Activated T-cell treated with anti-CD3 and anti-CD28 coated beads, Interleukin-2, amount 50 U/mL, for 24 hours (primary cell): Measurements from ENCODE around the gene PHLPP1.

Experiments used
- DNase-seq: peaks from one replicate; pipeline ENCODE4 v3.0.0-alpha.2; 2020
- H3K27ac Mint-ChIP-seq: 2 replicates; pipeline ENCODE4 v1.8.0; 2020; ENCODE audit warnings: mild to moderate bottlenecking, mixed read lengths
- H3K27me3 Mint-ChIP-seq: 2 replicates; pipeline ENCODE4 v1.8.0; 2020; ENCODE audit warnings: mixed read lengths
- H3K36me3 Mint-ChIP-seq: 2 replicates; pipeline ENCODE4 v1.8.0; 2020; ENCODE audit warnings: low read depth, mixed read lengths
- H3K4me1 Mint-ChIP-seq: 2 replicates; pipeline ENCODE4 v1.8.0; 2020; ENCODE audit warnings: low read depth, mixed read lengths
- H3K4me3 Mint-ChIP-seq: 2 replicates; pipeline ENCODE4 v1.8.0; 2020; ENCODE audit warnings: mild to moderate bottlenecking, moderate library complexity, mixed read lengths
- H3K9me3 Mint-ChIP-seq: 2 replicates; pipeline ENCODE4 v1.8.0; 2020; ENCODE audit warnings: mixed read lengths

The PHLPP1 gene

GRCh38 chr18:62957885-62958472, 242.6 kb downstream of the PHLPP1 start:
- no peaks in the 10 kb centered on the region for H3K27me3 Mint-ChIP-seq
- peaks cover 9% of the 10 kb centered on the region for H3K4me1 Mint-ChIP-seq
- no peaks in the 10 kb centered on the region for H3K9me3 Mint-ChIP-seq
- peaks cover 1% of the 10 kb centered on the region for H3K36me3 Mint-ChIP-seq
- no peak overlapping the region for H3K27ac Mint-ChIP-seq
- no peak overlapping the region for H3K4me3 Mint-ChIP-seq
- DNase-seq: peak; percentile 52

- Mint-ChIP-seq H3K27me3 (no peaks in the 10 kb centered on the region), H3K36me3 (peaks cover 1% of the 10 kb centered on the region), H3K27ac (no peak overlapping the region), H3K9me3 (no peaks in the 10 kb centered on the region), H3K4me1 (no peaks in the 10 kb centered on the region), H3K4me3 (no peak overlapping the region)
- no peak for DNase-seq
Observed at GRCh38 chr18:62959481-62959880, 244.1 kb downstream of the PHLPP1 start.

GRCh38 chr18:62963507-62963906, 248.2 kb downstream of the PHLPP1 start:
- no peak for DNase-seq
- H3K9me3 Mint-ChIP-seq: no peaks in the 10 kb centered on the region
- no peak overlapping the region for H3K4me3 Mint-ChIP-seq
- no peak overlapping the region for H3K27ac Mint-ChIP-seq
- H3K4me1 Mint-ChIP-seq: no peaks in the 10 kb centered on the region
- H3K27me3 Mint-ChIP-seq: no peaks in the 10 kb centered on the region
- H3K36me3 Mint-ChIP-seq: peaks cover 4% of the 10 kb centered on the region

GRCh38 chr18:62964432-62964831, 249.1 kb downstream of the PHLPP1 start:
- no peaks in the 10 kb centered on the region for H3K4me1 Mint-ChIP-seq

GRCh38 chr18:62967089-62967488, 251.7 kb downstream of the PHLPP1 start:
- DNase-seq: no peak
- H3K4me1 Mint-ChIP-seq: no peaks in the 10 kb centered on the region
- H3K36me3 Mint-ChIP-seq: peaks cover 3% of the 10 kb centered on the region
- H3K9me3 Mint-ChIP-seq: no peaks in the 10 kb centered on the region
- no peak overlapping the region for H3K4me3 Mint-ChIP-seq
- no peaks in the 10 kb centered on the region for H3K27me3 Mint-ChIP-seq
- H3K27ac Mint-ChIP-seq: no peak overlapping the region

More at GRCh38 chr18:62964432-62964831, 249.1 kb downstream of the PHLPP1 start:
- DNase-seq: no peak
- Mint-ChIP-seq H3K9me3 (no peaks in the 10 kb centered on the region), H3K4me3 (no peak overlapping the region), H3K36me3 (peaks cover 3% of the 10 kb centered on the region), H3K27me3 (no peaks in the 10 kb centered on the region), H3K27ac (no peak overlapping the region)

- peaks cover 7% of the 10 kb centered on the region for H3K36me3 Mint-ChIP-seq
- no peak overlapping the region for H3K27ac Mint-ChIP-seq
- no peaks in the 10 kb centered on the region for H3K27me3 Mint-ChIP-seq
- H3K9me3 Mint-ChIP-seq: no peaks in the 10 kb centered on the region
- no peaks in the 10 kb centered on the region for H3K4me1 Mint-ChIP-seq
- no peak for DNase-seq
- no peak overlapping the region for H3K4me3 Mint-ChIP-seq
Observed at GRCh38 chr18:62973689-62974088, 258.3 kb downstream of the PHLPP1 start.

- H3K4me3 Mint-ChIP-seq: no peak overlapping the region
- H3K27me3 Mint-ChIP-seq: no peaks in the 10 kb centered on the region
- H3K9me3 Mint-ChIP-seq: no peaks in the 10 kb centered on the region
- no peak for DNase-seq
- H3K4me1 Mint-ChIP-seq: no peaks in the 10 kb centered on the region
- no peak overlapping the region for H3K27ac Mint-ChIP-seq
- H3K36me3 Mint-ChIP-seq: peaks cover 14% of the 10 kb centered on the region
Observed at GRCh38 chr18:62974388-62974787, 259.0 kb downstream of the PHLPP1 start.

- Mint-ChIP-seq H3K9me3 (no peaks in the 10 kb centered on the region), H3K27ac (no peak overlapping the region), H3K4me1 (no peaks in the 10 kb centered on the region), H3K4me3 (no peak overlapping the region), H3K36me3 (peaks cover 17% of the 10 kb centered on the region), H3K27me3 (no peaks in the 10 kb centered on the region)
- no peak for DNase-seq
Observed at GRCh38 chr18:62974928-62975675, 259.8 kb downstream of the PHLPP1 start.

GRCh38 chr18:62975785-62976184, 260.4 kb downstream of the PHLPP1 start:
- no peak overlapping the region for H3K27ac Mint-ChIP-seq
- H3K4me3 Mint-ChIP-seq: no peak overlapping the region
- H3K4me1 Mint-ChIP-seq: no peaks in the 10 kb centered on the region
- no peak for DNase-seq
- H3K36me3 Mint-ChIP-seq: peaks cover 17% of the 10 kb centered on the region
- no peaks in the 10 kb centered on the region for H3K9me3 Mint-ChIP-seq
- H3K27me3 Mint-ChIP-seq: no peaks in the 10 kb centered on the region

- Mint-ChIP-seq H3K36me3 (peaks cover 17% of the 10 kb centered on the region), H3K9me3 (no peaks in the 10 kb centered on the region), H3K27me3 (no peaks in the 10 kb centered on the region), H3K27ac (no peak overlapping the region), H3K4me1 (no peaks in the 10 kb centered on the region), H3K4me3 (no peak overlapping the region)
- DNase-seq: no peak
Observed at GRCh38 chr18:62976227-62976626, 260.9 kb downstream of the PHLPP1 start.

GRCh38 chr18:62977512-62977911, 262.2 kb downstream of the PHLPP1 start:
- H3K27ac Mint-ChIP-seq: no peak overlapping the region
- H3K4me3 Mint-ChIP-seq: no peak overlapping the region
- DNase-seq: no peak
- no peaks in the 10 kb centered on the region for H3K9me3 Mint-ChIP-seq
- H3K36me3 Mint-ChIP-seq: peaks cover 17% of the 10 kb centered on the region
- H3K4me1 Mint-ChIP-seq: peaks cover 3% of the 10 kb centered on the region
- no peaks in the 10 kb centered on the region for H3K27me3 Mint-ChIP-seq

GRCh38 chr18:62978251-62979049, 263.1 kb downstream of the PHLPP1 start:
- Mint-ChIP-seq H3K4me1 (peaks cover 6% of the 10 kb centered on the region), H3K27ac (no peak overlapping the region), H3K36me3 (peaks cover 15% of the 10 kb centered on the region), H3K9me3 (no peaks in the 10 kb centered on the region), H3K27me3 (no peaks in the 10 kb centered on the region), H3K4me3 (no peak overlapping the region)
- DNase-seq: no peak

- Mint-ChIP-seq H3K4me1 (peaks cover 6% of the 10 kb centered on the region), H3K9me3 (no peaks in the 10 kb centered on the region), H3K36me3 (peaks cover 15% of the 10 kb centered on the region), H3K4me3 (no peak overlapping the region), H3K27me3 (no peaks in the 10 kb centered on the region), H3K27ac (no peak overlapping the region)
- no peak for DNase-seq
Observed at GRCh38 chr18:62979176-62979575, 263.8 kb downstream of the PHLPP1 start.

GRCh38 chr18:62979900-62980299, 264.6 kb downstream of the PHLPP1 start:
- Mint-ChIP-seq H3K36me3 (peaks cover 15% of the 10 kb centered on the region), H3K27ac (no peak overlapping the region), H3K4me1 (peaks cover 6% of the 10 kb centered on the region), H3K9me3 (no peaks in the 10 kb centered on the region), H3K4me3 (no peak overlapping the region), H3K27me3 (no peaks in the 10 kb centered on the region)
- no peak for DNase-seq

- peaks cover 6% of the 10 kb centered on the region for H3K4me1 Mint-ChIP-seq
- no peak overlapping the region for H3K4me3 Mint-ChIP-seq
- no peak for DNase-seq
- H3K27ac Mint-ChIP-seq: no peak overlapping the region
- H3K36me3 Mint-ChIP-seq: peaks cover 15% of the 10 kb centered on the region
- H3K27me3 Mint-ChIP-seq: no peaks in the 10 kb centered on the region
- H3K9me3 Mint-ChIP-seq: no peaks in the 10 kb centered on the region
Observed at GRCh38 chr18:62981566-62981965, 266.2 kb downstream of the PHLPP1 start.
